HL-60 (cell line): ENCODE measurements around the gene SPAG4.

Experiments
- DNase-seq, 2 experiments: peaks; one replicate each; pipeline ENCODE4 v3.0.0-alpha.2; 2010 to 2020; ENCODE audit warnings: low read depth in 1 of 2, low spot score in 1 of 2
- H3K27ac ChIP-seq: fragments of 250-450 bp; sonication (Bioruptor Pico); replicated peaks from 2 replicates; pipeline ENCODE4 v1.5.1; 2020; ENCODE audit warnings: mild to moderate bottlenecking, moderate library complexity
- H3K27me3 ChIP-seq: fragments of 250-450 bp; sonication (Bioruptor Pico); 2 replicates; pipeline ENCODE4 v1.5.1; 2021; ENCODE audit warnings: mild to moderate bottlenecking, moderate library complexity; ENCODE audit not compliant: insufficient read depth, poor library complexity, severe bottlenecking
- H3K4me3 ChIP-seq: replicated peaks from 2 replicates; pipeline ENCODE4 v1.5.1; 2011; ENCODE audit warnings: mild to moderate bottlenecking, control low read depth, low read length; ENCODE audit not compliant: insufficient read depth
- CTCF ChIP-seq: IDR thresholded peaks from one replicate; pipeline ENCODE4 v1.5.1; 2011; ENCODE audit warnings: low read length, control low read depth, inconsistent platforms; ENCODE audit not compliant: insufficient read depth
- GABPA ChIP-seq: IDR thresholded peaks from 2 replicates; pipeline ENCODE4 v1.6.1; 2012; ENCODE audit warnings: low read depth
- POLR2AphosphoS5 ChIP-seq: IDR thresholded peaks from 2 replicates; pipeline ENCODE4 v1.6.1; 2012; ENCODE audit warnings: low read depth
- REST ChIP-seq: IDR thresholded peaks from 2 replicates; pipeline ENCODE4 v1.6.1; 2012; ENCODE audit warnings: low read depth; ENCODE audit not compliant: insufficient replicate concordance
- SPI1 ChIP-seq: IDR thresholded peaks from 2 replicates; pipeline ENCODE4 v1.6.1; 2012; ENCODE audit warnings: low read depth, mild to moderate bottlenecking, borderline replicate concordance

Gene SPAG4

GRCh38 chr20:35661053-35661452 is 45.4 kb downstream of the SPAG4 start:
- TF ChIP-seq GABPA: no peak
- TF ChIP-seq REST: no peak
- no peak for TF ChIP-seq SPI1
- no peak for TF ChIP-seq CTCF
- H3K4me3 ChIP-seq: no peak overlapping the region
- H3K27ac ChIP-seq: no peak overlapping the region; the same call in 1 of the 2 replicates
- H3K27me3 ChIP-seq: no peaks in the 10 kb centered on the region
- no peak for DNase-seq

- TF ChIP-seq REST (no peak), POLR2AphosphoS5 (no peak), GABPA (no peak), SPI1 (no peak), CTCF (no peak)
- peak overlapping the region; percentile 75 for H3K4me3 ChIP-seq
- no peak for DNase-seq
- no peaks in the 10 kb centered on the region for H3K27me3 ChIP-seq
- no peak overlapping the region for H3K27ac ChIP-seq
These were observed 46.3 kb downstream of the SPAG4 start for GRCh38 chr20:35661908-35662307.

- Histone ChIP-seq H3K27ac (no peak overlapping the region; the same call in 1 of the 2 replicates), H3K4me3 (peak overlapping the region; percentile 75)
- no peak for TF ChIP-seq REST
- TF ChIP-seq GABPA: no peak
- TF ChIP-seq POLR2AphosphoS5: no peak
- TF ChIP-seq SPI1: no peak
- TF ChIP-seq CTCF: no peak
These were observed 46.9 kb downstream of the SPAG4 start for GRCh38 chr20:35662551-35662950.

More at GRCh38 chr20:35662551-35662950, 46.9 kb downstream of the SPAG4 start:
- DNase-seq: no peak
- H3K27me3 ChIP-seq: no peaks in the 10 kb centered on the region
